HCT116 (cell line): Measurements from ENCODE around the gene HELLS. TPM values are rescaled to one million over a fixed set of nuclear protein-coding genes. Genes with fewer than 3 reads are reported as not detected.

Experiments used
- ATAC-seq: fragments of 200-7000 bp; cut with Tn5 transposase; 2 replicates; pipeline ENCODE4 v1.9.1; 2020; ENCODE audit warnings: mild to moderate bottlenecking, moderate library complexity
- BruUV-seq: library from RNA; stranded (reverse); fragments of 400-500 nt; replicated peaks from 2 replicates; lab custom pipeline; 2021; lab: Mats Ljungman, UMichigan
- CTCF ChIA-PET: fragments of 300-600 bp; sonication (Branson Sonifier 250); formaldehyde crosslinking; loops from one replicate; lab custom pipeline; 2021; ENCODE audit warnings: antibody characterized with exemption; lab: Charles Lee
- POLR2A ChIA-PET: fragments of 300-600, 350-600 bp; sonication (Branson Sonifier 250); formaldehyde crosslinking; loops from one replicate; lab custom pipeline; 2021; ENCODE audit warnings: antibody characterized with exemption; lab: Charles Lee
- RAD21 ChIA-PET, 2 experiments: fragments of 300-600 bp; sonication (Branson Sonifier 250); formaldehyde crosslinking; loops; one replicate each; lab custom pipeline; 2023; ENCODE audit warnings: low total read pairs in 2 of 2; ENCODE audit not compliant: uncharacterized antibody in 2 of 2, unreplicated experiment in 2 of 2, low non-redundant PET in 1 of 2; lab: Charles Lee
- DNase-seq: peaks from one replicate; pipeline ENCODE4 v3.0.0-alpha.2; 2010; ENCODE audit warnings: low read depth, low spot score
- H2AFZ ChIP-seq: fragments of 200-600 bp; shearing (Covaris generic), sonication (generic); 2 replicates; pipeline ENCODE4 v1.6.1; 2017; ENCODE audit warnings: low read depth, mixed run types, mixed read lengths, antibody characterized with exemption, low read length; ENCODE audit not compliant: poor library complexity, severe bottlenecking
- H3K27ac ChIP-seq: 2 replicates; pipeline ENCODE4 v1.5.1; 2012; ENCODE audit warnings: low read depth, low read length
- H3K27me3 ChIP-seq: fragments of 200-600 bp; sonication (generic); 2 replicates; pipeline ENCODE4 v1.6.1; 2016; ENCODE audit warnings: mixed run types, low read length, mixed read lengths; ENCODE audit not compliant: insufficient read depth
- H3K36me3 ChIP-seq, 2 experiments: fragments of 200-500 bp in 1 of 2; fragments of 200-600 bp in 1 of 2; sonication (Bioruptor generic) in 1 of 2; sonication (generic) in 1 of 2; 2 replicates each; pipeline versions ENCODE4 v1.5.1 to v1.6.1; 2014 to 2016; ENCODE audit warnings: low read length in 2 of 2, inconsistent platforms in 1 of 2, mixed read lengths in 1 of 2, mixed run types in 1 of 2; ENCODE audit not compliant: insufficient read depth in 2 of 2, control insufficient read depth in 1 of 2
- H3K4me1 ChIP-seq, 2 experiments: fragments of 200-600 bp in 1 of 2; sonication (generic) in 1 of 2; 2 replicates each; pipeline versions ENCODE4 v1.5.1 to v1.6.1; 2012 to 2017; ENCODE audit warnings: low read length in 2 of 2, inconsistent platforms in 1 of 2, mild to moderate bottlenecking in 1 of 2, mixed read lengths in 1 of 2, mixed run types in 1 of 2, moderate library complexity in 1 of 2; ENCODE audit not compliant: insufficient read depth in 2 of 2, control insufficient read depth in 1 of 2
- H3K4me2 ChIP-seq: fragments of 200-600 bp; sonication (generic); 2 replicates; pipeline ENCODE4 v1.6.1; 2017; ENCODE audit warnings: mixed run types, low read length, mixed read lengths
- H3K4me3 ChIP-seq, 2 experiments: fragments of 200-600 bp in 1 of 2; sonication (generic) in 1 of 2; replicated peaks in 1 of 2; 2 replicates each; pipeline ENCODE4 v1.5.1; 2011 to 2016; ENCODE audit warnings: low read length in 2 of 2, control low read depth in 1 of 2, low read depth in 1 of 2, mild to moderate bottlenecking in 1 of 2, mixed read lengths in 1 of 2, mixed run types in 1 of 2
- H3K79me2 ChIP-seq: fragments of 200-600 bp; sonication (generic); 2 replicates; pipeline ENCODE4 v1.6.1; 2017; ENCODE audit warnings: mild to moderate bottlenecking, mixed run types, low read length, moderate library complexity, mixed read lengths; ENCODE audit not compliant: insufficient read depth
- H3K9ac ChIP-seq: fragments of 200-600 bp; sonication (generic); 2 replicates; pipeline ENCODE4 v1.6.1; 2016; ENCODE audit warnings: low read length, mixed read lengths
- H3K9me2 ChIP-seq: fragments of 200-600 bp; sonication (generic), shearing (Covaris generic); 2 replicates; pipeline ENCODE4 v1.6.1; 2017; ENCODE audit warnings: mixed run types, mild to moderate bottlenecking, moderate library complexity; ENCODE audit not compliant: insufficient read depth
- H3K9me3 ChIP-seq, 2 experiments: fragments of 200-500 bp in 1 of 2; fragments of 200-600 bp in 1 of 2; sonication (Bioruptor generic) in 1 of 2; sonication (generic) in 1 of 2; 2 replicates each; pipeline ENCODE4 v1.6.1; 2014 to 2017; ENCODE audit warnings: low read length in 2 of 2, mixed read lengths in 2 of 2, inconsistent platforms in 1 of 2, low read depth in 1 of 2, mild to moderate bottlenecking in 1 of 2, mixed run types in 1 of 2, moderate library complexity in 1 of 2; ENCODE audit not compliant: control insufficient read depth in 1 of 2, insufficient read depth in 1 of 2
- H4K20me1 ChIP-seq: fragments of 200-600 bp; sonication (generic), shearing (Covaris generic); 2 replicates; pipeline ENCODE4 v1.6.1; 2017; ENCODE audit warnings: mixed run types, mild to moderate bottlenecking, moderate library complexity; ENCODE audit not compliant: insufficient read depth
- POLR2AphosphoS5 ChIP-seq: IDR thresholded peaks from 2 replicates; pipeline ENCODE4 v1.6.1; 2011; ENCODE audit warnings: mild to moderate bottlenecking, low read depth, low read length, moderate library complexity
- intact Hi-C: fragments of 100-400 bp; cut with micrococcal nuclease; formaldehyde crosslinking; loops from 2 replicates; pipeline ENCODE4 v1.10.0; 2022
- total RNA-seq: library from RNA; stranded (reverse); gene quantifications from one replicate; pipeline ENCODE4 v1.2.1, GENCODE V29; 2021; ENCODE audit not compliant: unreplicated experiment
- TF ChIP-seq, protein P1 (sequence below): IDR thresholded peaks from 2 replicates; pipeline ENCODE4 v1.6.1; 2012; ENCODE audit warnings: low read depth

The HELLS gene
- total RNA-seq, 1 experiment from 2014 or later = 134 TPM

DNA sequence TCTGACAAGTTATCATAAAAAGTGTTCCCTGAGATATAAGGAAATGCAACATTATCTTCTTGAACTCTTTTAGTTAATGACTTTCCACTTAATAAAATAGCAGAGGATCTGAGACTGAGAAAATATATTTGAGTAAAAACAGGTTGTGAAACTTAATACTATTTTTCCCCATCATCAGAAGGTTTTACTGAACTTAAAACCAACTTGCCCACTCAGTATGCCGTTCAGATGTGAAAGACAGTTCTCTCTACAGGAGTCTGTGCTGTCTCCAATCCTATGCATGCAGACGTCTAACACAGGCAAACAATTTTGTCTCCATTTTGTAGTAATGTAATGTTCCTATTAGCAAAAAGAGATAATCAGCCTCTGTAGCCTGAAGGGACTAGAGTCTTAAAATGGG lies 99.7 kb downstream of the HELLS start:
- no peaks in the 10 kb centered on the region for H3K9me3 ChIP-seq
- POLR2A ChIA-PET = no interaction called here
- intact Hi-C loops = no loop called here
- DNase-seq = no peak
- no peaks in the 10 kb centered on the region for H3K79me2 ChIP-seq
- CTCF ChIA-PET = no interaction called here
- H3K9me2 ChIP-seq = no peaks in the 10 kb centered on the region
- H3K27ac ChIP-seq = no peak overlapping the region
- RAD21 ChIA-PET = no interaction called here
- H3K9ac ChIP-seq = no peak overlapping the region
- H2AFZ ChIP-seq = no peak overlapping the region
- no peaks in the 10 kb centered on the region for H3K4me1 ChIP-seq
- no peaks in the 10 kb centered on the region for H3K36me3 ChIP-seq
- H3K4me2 ChIP-seq = no peak overlapping the region
- ATAC-seq = no peak
- BruUV-seq = no TSS peak
- H3K27me3 ChIP-seq = no peaks in the 10 kb centered on the region
- H4K20me1 ChIP-seq = no peaks in the 10 kb centered on the region
- TF ChIP-seq, protein P1, sequence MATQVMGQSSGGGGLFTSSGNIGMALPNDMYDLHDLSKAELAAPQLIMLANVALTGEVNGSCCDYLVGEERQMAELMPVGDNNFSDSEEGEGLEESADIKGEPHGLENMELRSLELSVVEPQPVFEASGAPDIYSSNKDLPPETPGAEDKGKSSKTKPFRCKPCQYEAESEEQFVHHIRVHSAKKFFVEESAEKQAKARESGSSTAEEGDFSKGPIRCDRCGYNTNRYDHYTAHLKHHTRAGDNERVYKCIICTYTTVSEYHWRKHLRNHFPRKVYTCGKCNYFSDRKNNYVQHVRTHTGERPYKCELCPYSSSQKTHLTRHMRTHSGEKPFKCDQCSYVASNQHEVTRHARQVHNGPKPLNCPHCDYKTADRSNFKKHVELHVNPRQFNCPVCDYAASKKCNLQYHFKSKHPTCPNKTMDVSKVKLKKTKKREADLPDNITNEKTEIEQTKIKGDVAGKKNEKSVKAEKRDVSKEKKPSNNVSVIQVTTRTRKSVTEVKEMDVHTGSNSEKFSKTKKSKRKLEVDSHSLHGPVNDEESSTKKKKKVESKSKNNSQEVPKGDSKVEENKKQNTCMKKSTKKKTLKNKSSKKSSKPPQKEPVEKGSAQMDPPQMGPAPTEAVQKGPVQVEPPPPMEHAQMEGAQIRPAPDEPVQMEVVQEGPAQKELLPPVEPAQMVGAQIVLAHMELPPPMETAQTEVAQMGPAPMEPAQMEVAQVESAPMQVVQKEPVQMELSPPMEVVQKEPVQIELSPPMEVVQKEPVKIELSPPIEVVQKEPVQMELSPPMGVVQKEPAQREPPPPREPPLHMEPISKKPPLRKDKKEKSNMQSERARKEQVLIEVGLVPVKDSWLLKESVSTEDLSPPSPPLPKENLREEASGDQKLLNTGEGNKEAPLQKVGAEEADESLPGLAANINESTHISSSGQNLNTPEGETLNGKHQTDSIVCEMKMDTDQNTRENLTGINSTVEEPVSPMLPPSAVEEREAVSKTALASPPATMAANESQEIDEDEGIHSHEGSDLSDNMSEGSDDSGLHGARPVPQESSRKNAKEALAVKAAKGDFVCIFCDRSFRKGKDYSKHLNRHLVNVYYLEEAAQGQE = no peak
- no peak for TF ChIP-seq POLR2AphosphoS5
- H3K4me3 ChIP-seq = no peak overlapping the region

Other genes starting within 250 kb of the HELLS start
- 45.5 TPM for gene NOC3L, start 182.8 kb upstream of the HELLS start, total RNA-seq
- 7.1 TPM for gene TBC1D12, start 143.2 kb upstream of the HELLS start, total RNA-seq
- 0.17 TPM for gene CYP2C18, start 137.9 kb downstream of the HELLS start, total RNA-seq
- not detected for gene CYP2C19, start 216.9 kb downstream of the HELLS start, total RNA-seq